Activated naive CD8-positive, alpha-beta T cell treated with anti-CD3 and anti-CD28 coated beads for 36 hours (primary cell): ENCODE measurements around the gene EXOC6. TPM values are rescaled to one million over a fixed set of nuclear protein-coding genes. Genes with fewer than 3 reads are reported as not detected.
"Not testable (repeated sequence)": the region's sequence is repeated elsewhere in the genome, so short reads cannot be mapped to it uniquely, and the experiment has no call there.

ENCODE experiments used
- DNase-seq: peaks from one replicate; pipeline ENCODE4 v3.0.0; 2021
- H3K27ac Mint-ChIP-seq: one replicate; pipeline ENCODE4 v1.8.0; 2022; ENCODE audit warnings: mild to moderate bottlenecking, moderate library complexity, mixed read lengths
- H3K27me3 Mint-ChIP-seq: one replicate; pipeline ENCODE4 v1.8.0; 2022; ENCODE audit warnings: mild to moderate bottlenecking, mixed read lengths
- H3K36me3 Mint-ChIP-seq: one replicate; pipeline ENCODE4 v1.8.0; 2021; ENCODE audit warnings: mild to moderate bottlenecking, mixed read lengths
- H3K4me1 Mint-ChIP-seq: one replicate; pipeline ENCODE4 v1.8.0; 2021; ENCODE audit warnings: mixed read lengths
- H3K4me3 Mint-ChIP-seq: one replicate; pipeline ENCODE4 v1.8.0; 2022; ENCODE audit warnings: mild to moderate bottlenecking, moderate library complexity, mixed read lengths
- H3K9me3 Mint-ChIP-seq: one replicate; pipeline ENCODE4 v1.8.0; 2022; ENCODE audit warnings: mixed read lengths
- total RNA-seq, 2 experiments: library from RNA; stranded (reverse); gene quantifications; one replicate each; pipeline ENCODE4 v1.2.3, GENCODE V29; 2021

The EXOC6 gene
- total RNA-seq, 2 experiments from 2014 or later = 11.9 to 12.4 TPM

DNA sequence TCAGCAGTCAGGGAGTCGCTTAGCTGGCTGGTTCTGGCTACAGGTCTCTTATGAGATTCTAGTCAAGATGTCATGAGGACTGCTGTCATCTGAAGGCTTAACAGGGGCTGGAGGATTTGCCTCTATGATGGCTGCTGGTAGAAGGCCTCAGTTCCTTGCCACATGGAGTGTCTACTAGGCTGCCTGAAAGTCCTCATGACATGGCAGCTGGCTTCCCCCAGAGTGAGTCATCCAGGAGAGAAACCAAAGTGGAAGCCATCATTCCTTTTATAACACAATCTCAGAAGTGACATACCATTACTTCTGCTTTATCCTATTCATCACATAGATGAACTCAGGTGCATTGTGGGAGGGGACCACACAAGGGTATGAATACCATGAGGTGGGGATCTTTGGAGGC is 75.1 kb downstream of the EXOC6 start:
- Mint-ChIP-seq H3K27me3 (no peaks in the 10 kb centered on the region), H3K27ac (no peak overlapping the region), H3K4me3 (no peak overlapping the region), H3K36me3 (peaks cover 25% of the 10 kb centered on the region), H3K9me3 (peaks cover 4% of the 10 kb centered on the region), H3K4me1 (peaks cover 5% of the 10 kb centered on the region)
- DNase-seq = no peak

DNA sequence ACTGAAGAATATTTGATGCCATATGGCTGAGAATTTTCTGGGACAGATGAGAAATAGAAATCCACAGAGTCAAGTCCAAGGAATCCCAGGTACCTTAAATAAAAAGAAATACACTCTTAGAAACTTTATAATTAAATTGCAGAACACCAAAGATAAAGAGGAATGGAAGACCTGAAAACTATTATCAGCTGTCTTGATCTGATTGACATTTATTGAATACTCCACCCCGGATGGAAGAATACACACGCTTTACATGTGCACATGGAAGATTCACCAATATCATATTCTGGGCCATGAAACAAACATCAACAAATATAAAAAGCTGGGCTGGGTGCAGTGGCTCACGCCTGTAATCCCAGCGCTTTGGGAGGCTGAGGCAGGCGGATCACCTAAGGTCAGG is 81.6 kb downstream of the EXOC6 start:
- no peaks in the 10 kb centered on the region for H3K4me1 Mint-ChIP-seq
- H3K36me3 Mint-ChIP-seq = peaks cover 13% of the 10 kb centered on the region
- no peak overlapping the region for H3K4me3 Mint-ChIP-seq
- no peaks in the 10 kb centered on the region for H3K27me3 Mint-ChIP-seq
- no peak for DNase-seq
- H3K27ac Mint-ChIP-seq = no peak overlapping the region
- H3K9me3 Mint-ChIP-seq = no peaks in the 10 kb centered on the region

DNA sequence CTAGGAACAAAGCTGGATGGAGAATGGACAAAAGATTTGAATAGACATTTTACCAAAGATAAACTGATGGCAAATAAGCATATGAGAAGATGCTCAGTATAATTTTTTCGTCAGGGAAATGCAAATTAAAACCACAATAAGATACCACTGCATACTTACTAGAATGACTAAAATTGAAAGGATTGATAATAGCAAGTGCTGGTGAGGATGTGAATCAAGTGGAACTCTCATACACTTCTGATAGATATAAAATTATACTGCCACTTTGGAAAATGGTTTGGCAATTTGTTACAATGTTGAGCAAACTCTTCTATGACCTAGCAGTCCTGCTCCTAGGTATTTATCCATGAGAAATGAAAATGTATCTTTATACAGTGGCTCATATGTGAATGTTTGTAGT is 83.3 kb downstream of the EXOC6 start:
- no peaks in the 10 kb centered on the region for H3K9me3 Mint-ChIP-seq
- H3K27ac Mint-ChIP-seq = no peak overlapping the region
- H3K4me3 Mint-ChIP-seq = no peak overlapping the region
- no peaks in the 10 kb centered on the region for H3K4me1 Mint-ChIP-seq
- DNase-seq = no peak
- H3K27me3 Mint-ChIP-seq = no peaks in the 10 kb centered on the region
- peaks cover 13% of the 10 kb centered on the region for H3K36me3 Mint-ChIP-seq

DNA sequence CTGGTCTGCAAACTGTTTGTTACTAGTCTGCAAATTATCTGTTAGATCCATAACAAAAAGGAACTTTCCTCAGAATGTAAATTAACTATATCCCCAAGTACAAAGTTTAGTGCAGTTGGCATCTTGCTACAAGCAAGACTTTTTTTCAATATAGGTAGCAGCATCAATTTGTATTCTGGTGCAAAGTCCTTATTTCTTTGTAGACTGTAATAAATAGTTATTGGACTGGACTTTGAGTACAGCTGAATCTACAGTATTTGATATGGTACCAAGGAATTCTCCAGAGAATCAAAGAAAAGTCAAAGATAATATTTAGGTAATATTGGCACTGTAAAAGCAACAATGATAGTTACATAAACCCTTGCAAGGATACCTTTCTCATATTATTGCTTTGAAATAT is 89.6 kb downstream of the EXOC6 start:
- no peaks in the 10 kb centered on the region for H3K27me3 Mint-ChIP-seq
- H3K36me3 Mint-ChIP-seq = no peaks in the 10 kb centered on the region
- no peak overlapping the region for H3K4me3 Mint-ChIP-seq
- no peaks in the 10 kb centered on the region for H3K4me1 Mint-ChIP-seq
- no peaks in the 10 kb centered on the region for H3K9me3 Mint-ChIP-seq
- no peak overlapping the region for H3K27ac Mint-ChIP-seq
- DNase-seq = no peak

DNA sequence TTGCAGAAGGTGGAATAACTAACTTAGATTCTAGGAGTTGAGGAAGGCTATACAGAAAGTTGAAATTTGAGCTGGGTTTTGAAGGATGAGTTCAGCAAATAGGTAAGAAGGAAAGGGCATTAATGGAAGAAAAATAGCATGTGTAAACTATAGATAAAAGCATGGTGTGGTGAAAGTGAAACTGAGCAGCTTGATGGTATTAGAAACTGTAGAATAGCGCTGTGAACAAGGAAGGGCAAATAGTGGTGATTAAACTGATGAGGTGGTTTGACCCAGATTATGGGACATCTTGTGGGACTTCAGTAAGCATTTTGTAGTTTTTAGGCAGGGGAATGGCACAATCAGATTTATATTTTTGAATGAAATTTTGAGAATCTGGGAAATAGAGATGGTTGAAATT is 90.5 kb downstream of the EXOC6 start:
- Mint-ChIP-seq H3K4me3 (no peak overlapping the region), H3K4me1 (no peaks in the 10 kb centered on the region), H3K9me3 (no peaks in the 10 kb centered on the region), H3K27me3 (no peaks in the 10 kb centered on the region), H3K36me3 (peaks cover 3% of the 10 kb centered on the region), H3K27ac (no peak overlapping the region)
- no peak for DNase-seq

DNA sequence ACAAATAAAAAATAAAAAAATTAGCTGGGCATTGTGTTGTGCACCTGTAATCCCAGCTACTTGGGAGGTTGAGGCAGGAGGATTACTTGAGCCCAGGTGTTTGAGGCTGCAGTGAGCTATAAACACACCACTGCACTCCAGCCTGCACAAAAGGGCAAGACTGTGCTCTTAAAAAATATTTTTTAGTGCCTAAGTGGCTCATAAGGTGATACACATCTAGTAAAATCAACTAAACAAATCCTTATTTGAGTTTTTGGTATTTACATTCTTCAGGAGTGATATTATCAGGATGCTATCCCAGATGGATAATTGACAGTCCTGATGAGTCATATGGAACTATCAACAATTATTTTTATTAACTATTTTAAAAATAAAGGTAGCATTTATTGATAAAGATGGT is 93.9 kb downstream of the EXOC6 start:
- no peaks in the 10 kb centered on the region for H3K9me3 Mint-ChIP-seq
- H3K36me3 Mint-ChIP-seq = peaks cover 16% of the 10 kb centered on the region
- no peak overlapping the region for H3K4me3 Mint-ChIP-seq
- DNase-seq = no peak
- no peaks in the 10 kb centered on the region for H3K4me1 Mint-ChIP-seq
- H3K27me3 Mint-ChIP-seq = no peaks in the 10 kb centered on the region
- no peak overlapping the region for H3K27ac Mint-ChIP-seq

DNA sequence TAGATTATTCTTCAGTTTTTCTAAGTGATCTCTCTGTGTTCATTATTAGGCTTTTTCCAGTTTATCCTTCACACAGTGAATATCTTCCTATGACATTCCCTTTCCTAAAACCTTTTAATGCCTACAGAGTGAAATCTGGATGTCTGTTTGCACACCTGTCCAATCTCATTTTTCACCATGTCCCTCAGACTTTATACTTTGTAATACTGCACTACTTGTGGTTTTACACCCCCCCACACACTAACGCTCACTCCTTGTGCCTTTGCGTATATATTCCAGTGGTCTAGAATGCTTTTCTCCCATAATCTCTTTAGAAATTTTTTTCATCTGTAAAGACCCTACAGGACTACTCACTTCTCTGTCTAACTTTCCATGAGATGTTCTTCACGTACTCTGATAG is 98.2 kb downstream of the EXOC6 start:
- no peak for DNase-seq
- H3K27me3 Mint-ChIP-seq = no peaks in the 10 kb centered on the region
- no peak overlapping the region for H3K4me3 Mint-ChIP-seq
- H3K36me3 Mint-ChIP-seq = peaks cover 32% of the 10 kb centered on the region
- H3K27ac Mint-ChIP-seq = no peak overlapping the region
- H3K4me1 Mint-ChIP-seq = no peaks in the 10 kb centered on the region
- no peaks in the 10 kb centered on the region for H3K9me3 Mint-ChIP-seq

DNA sequence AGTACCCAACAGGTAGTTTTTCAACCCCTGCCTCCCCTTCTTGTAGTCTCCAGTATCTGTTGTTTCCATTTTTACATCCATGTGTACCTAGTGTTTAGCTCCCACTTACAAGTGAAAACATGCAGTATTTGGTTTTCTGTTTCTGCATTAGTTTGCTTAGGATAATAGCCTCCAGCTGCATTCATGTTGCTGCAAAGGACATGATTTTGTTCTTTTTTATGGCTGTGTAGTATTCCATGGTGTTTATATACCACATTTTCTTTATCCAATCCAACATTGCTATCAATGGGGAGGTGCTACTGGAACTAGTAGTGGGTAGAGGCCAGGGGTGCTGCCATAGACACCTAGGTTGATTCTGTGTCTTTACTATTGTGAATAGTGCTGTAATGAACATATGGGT is 104.3 kb downstream of the EXOC6 start:
- not testable (repeated sequence) for H3K4me3 Mint-ChIP-seq, H3K27ac Mint-ChIP-seq, H3K27me3 Mint-ChIP-seq, H3K4me1 Mint-ChIP-seq, H3K9me3 Mint-ChIP-seq, DNase-seq
- peaks cover 16% of the 10 kb centered on the region for H3K36me3 Mint-ChIP-seq

DNA sequence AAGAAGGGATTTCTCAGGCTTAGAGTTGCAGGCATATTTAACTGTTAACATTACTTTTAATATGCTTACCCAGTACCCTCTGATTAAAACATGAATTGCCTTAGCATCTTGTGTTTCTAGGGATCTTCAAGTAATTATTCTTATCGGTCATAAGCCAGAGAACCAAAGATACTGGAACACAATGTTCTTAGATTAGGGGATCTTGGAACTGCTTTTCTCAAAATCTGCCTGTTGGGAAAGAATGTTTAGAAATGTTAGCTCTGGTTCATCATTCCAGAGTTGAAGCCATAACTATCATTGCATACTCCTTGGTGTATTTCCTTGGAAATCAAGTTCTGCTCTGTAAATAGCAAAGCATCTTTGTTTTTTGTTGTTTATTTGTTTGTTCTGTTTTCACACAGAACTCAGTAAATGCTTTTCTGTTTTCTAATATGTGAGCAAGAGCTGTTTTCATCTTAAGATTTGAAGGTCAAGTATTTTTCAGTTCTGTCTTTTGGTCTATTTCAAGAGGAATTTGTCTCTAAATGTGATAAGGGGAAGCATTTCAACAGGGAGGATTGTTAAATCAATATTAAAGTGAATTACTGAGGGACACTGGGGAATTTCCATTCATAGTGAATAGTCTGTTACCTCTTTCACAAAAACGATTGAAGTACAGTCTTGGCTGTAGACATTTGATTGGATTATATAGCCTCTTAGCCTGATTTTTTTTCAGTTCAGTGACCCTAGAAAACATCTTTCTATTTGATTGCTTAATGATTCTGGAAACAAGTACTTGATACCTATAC is 109.1 kb downstream of the EXOC6 start:
- no peak overlapping the region for H3K27ac Mint-ChIP-seq
- H3K36me3 Mint-ChIP-seq = peaks cover 4% of the 10 kb centered on the region
- H3K9me3 Mint-ChIP-seq = peaks cover 1% of the 10 kb centered on the region
- no peak overlapping the region for H3K4me3 Mint-ChIP-seq
- no peaks in the 10 kb centered on the region for H3K4me1 Mint-ChIP-seq
- no peak for DNase-seq
- no peaks in the 10 kb centered on the region for H3K27me3 Mint-ChIP-seq

DNA sequence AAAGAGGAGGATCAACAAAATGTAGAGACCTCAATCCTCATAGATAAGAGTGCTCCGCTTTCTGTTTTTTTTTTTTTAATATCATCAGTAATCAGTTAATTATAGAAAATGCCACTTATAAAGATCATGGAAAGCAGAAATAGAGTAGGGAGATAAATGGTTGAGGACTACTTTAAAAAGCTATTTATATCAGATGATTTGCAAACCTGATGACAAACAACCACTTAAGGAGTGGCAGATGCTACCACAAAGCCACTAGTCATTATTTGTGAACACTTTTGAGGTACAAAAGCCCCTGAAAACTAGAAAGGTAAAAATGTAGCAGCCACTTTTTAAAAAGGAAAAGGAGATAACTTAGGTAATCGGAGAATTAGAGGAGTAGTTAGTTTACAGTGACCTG is 113.3 kb downstream of the EXOC6 start:
- Mint-ChIP-seq H3K4me1 (no peaks in the 10 kb centered on the region), H3K4me3 (no peak overlapping the region), H3K36me3 (peaks cover 5% of the 10 kb centered on the region), H3K27me3 (no peaks in the 10 kb centered on the region), H3K27ac (no peak overlapping the region), H3K9me3 (no peaks in the 10 kb centered on the region)
- no peak for DNase-seq

DNA sequence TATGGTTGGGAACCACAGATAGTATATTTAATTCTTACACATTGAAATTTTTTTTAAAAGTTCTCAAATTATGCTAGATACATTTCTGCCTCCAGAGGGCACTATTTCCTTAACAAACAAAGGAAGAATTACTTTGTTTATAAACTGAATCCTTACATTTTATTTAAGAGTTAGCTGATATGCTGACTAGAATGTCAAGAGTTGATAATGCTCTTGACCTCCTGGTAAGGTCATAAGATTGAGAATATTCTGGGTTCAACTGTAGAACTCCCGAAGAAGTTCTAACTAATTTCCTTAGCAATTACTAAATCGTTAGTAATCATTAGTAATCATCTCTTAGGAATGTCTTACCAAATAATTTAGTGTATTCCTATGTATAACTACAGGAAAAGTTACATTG is 117.0 kb downstream of the EXOC6 start:
- no peaks in the 10 kb centered on the region for H3K27me3 Mint-ChIP-seq
- no peaks in the 10 kb centered on the region for H3K4me1 Mint-ChIP-seq
- H3K36me3 Mint-ChIP-seq = peaks cover 1% of the 10 kb centered on the region
- no peak overlapping the region for H3K27ac Mint-ChIP-seq
- H3K9me3 Mint-ChIP-seq = no peaks in the 10 kb centered on the region
- no peak for DNase-seq
- no peak overlapping the region for H3K4me3 Mint-ChIP-seq

DNA sequence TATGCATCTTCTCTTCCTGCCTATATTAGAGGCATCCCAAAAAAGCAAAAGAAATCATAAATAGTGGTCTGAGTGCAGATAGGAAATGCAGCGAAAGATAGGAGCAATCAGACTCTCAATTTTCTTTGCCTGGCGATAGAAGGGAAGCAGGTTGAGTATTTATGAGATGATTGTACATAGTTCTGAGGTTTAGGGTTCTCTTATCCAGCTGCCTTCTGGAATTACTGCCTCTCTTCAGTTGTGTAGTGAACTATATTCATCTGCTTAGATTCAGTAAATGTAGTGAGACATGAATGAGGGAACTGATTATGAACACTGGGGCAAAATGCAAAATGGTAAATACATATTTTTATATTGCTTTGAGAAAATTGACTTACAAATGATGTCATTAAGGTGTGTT is 119.3 kb downstream of the EXOC6 start:
- H3K36me3 Mint-ChIP-seq = peaks cover 15% of the 10 kb centered on the region
- peaks cover 4% of the 10 kb centered on the region for H3K4me1 Mint-ChIP-seq
- no peak overlapping the region for H3K4me3 Mint-ChIP-seq
- no peak for DNase-seq
- H3K9me3 Mint-ChIP-seq = peaks cover 2% of the 10 kb centered on the region
- no peak overlapping the region for H3K27ac Mint-ChIP-seq
- no peaks in the 10 kb centered on the region for H3K27me3 Mint-ChIP-seq

DNA sequence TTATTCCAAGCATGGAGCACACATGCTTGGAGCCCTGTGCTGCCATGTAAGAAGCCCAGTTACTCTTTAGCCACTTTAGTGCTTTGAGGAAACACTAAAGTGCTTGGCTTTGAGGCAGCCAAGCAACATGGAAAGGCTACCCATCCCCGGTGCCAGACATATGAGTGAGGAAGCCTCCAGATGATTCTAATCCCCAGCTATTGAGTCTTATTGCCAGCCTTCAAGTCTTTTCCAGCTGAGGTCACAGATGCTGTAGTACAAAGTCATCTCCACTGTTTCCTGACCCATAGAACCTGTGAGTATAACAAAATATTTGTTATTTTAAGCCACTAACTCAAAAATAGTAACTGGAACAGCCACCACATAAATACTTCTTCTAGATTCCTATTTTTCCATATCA is 120.8 kb downstream of the EXOC6 start:
- Mint-ChIP-seq H3K27me3 (no peaks in the 10 kb centered on the region), H3K4me1 (peaks cover 4% of the 10 kb centered on the region), H3K9me3 (peaks cover 2% of the 10 kb centered on the region), H3K27ac (no peak overlapping the region), H3K36me3 (peaks cover 27% of the 10 kb centered on the region), H3K4me3 (no peak overlapping the region)
- DNase-seq = no peak

DNA sequence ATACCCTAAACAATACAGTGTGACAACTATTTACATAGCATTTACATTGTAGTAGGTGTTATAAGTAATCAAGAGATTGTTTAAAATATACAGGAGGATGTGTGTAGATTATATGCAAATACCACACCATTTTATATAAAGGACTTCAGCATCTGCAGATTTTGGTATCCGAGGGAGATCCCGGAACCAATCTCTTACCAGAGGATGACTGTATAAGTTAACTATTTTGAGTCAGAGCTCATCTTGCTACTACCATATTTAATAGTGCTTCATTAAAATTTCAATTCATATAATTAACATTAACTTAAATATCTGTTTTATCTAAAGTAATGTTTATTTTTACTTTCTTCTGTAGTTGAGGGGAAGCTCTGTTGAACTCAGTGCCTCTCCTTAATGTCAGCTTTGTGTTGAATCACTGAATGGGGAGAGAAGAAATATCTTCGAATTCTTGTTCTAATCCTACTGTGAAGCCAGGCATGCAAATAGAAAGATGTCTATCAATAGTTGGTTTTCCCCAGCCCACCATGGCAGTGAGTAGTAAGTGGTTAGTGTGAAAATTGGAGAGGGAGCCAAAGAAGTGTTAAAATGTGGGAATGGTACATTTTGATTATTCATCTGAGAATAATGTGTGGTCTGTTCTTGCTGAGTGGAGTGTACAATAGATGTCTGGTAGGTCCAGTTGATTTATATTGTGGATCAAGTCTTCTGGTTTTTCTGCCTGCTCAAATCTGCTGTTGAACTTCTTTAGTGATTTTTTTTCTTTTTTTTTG is 122.2 kb downstream of the EXOC6 start:
- Mint-ChIP-seq H3K36me3 (peaks cover 30% of the 10 kb centered on the region), H3K27me3 (no peaks in the 10 kb centered on the region), H3K4me1 (peaks cover 4% of the 10 kb centered on the region), H3K4me3 (no peak overlapping the region), H3K27ac (no peak overlapping the region), H3K9me3 (peaks cover 2% of the 10 kb centered on the region)
- DNase-seq = no peak

DNA sequence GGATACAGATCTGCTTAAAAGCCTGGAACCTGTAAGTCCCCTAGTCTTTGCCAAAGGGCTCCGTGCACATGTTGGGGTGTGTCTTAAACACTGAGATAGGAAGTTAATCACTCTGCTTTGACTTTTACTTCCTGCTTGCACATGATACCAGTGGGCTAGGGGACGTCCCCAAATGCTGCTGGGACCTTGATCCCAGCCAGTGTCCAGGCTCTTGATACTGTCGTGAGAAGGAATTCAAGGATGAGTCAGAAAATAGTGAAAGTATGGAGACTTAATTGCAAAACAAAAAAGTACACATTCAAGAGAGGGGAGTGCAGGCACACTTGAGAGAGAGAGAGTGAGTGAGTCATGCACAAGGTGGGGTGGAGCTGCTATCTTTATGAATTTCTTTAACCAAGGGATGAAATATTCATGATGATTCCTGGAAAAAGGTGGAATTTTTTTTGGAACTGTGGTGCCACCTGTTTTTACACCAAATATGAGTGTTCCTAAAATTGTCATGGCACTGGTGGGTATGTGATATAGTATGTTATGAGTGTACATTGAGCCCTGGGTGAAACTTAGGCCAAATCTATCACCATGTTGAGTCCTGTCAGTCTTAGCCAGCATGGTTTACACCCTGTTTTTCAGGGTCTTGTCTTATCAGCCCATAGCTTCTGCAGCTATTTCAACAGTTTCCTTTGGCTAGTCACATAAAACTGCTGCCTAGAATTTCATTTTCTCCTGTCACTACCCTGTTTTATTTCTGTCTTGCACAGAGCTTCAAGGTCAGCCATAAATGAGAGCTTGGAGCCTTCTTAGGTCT is 123.9 kb downstream of the EXOC6 start:
- H3K27me3 Mint-ChIP-seq = no peaks in the 10 kb centered on the region
- no peak overlapping the region for H3K27ac Mint-ChIP-seq
- H3K4me3 Mint-ChIP-seq = no peak overlapping the region
- no peak for DNase-seq
- peaks cover 2% of the 10 kb centered on the region for H3K9me3 Mint-ChIP-seq
- H3K36me3 Mint-ChIP-seq = peaks cover 30% of the 10 kb centered on the region
- H3K4me1 Mint-ChIP-seq = peaks cover 4% of the 10 kb centered on the region
